ENCODE results near the gene CCDC112. TPM values are rescaled to one million over a fixed set of nuclear protein-coding genes. Genes with fewer than 3 reads are reported as not detected.

The CCDC112 gene
- total and polyA plus RNA-seq, 4 donors, result 16.4 to 33.5 (median 24.9) TPM

DNA sequence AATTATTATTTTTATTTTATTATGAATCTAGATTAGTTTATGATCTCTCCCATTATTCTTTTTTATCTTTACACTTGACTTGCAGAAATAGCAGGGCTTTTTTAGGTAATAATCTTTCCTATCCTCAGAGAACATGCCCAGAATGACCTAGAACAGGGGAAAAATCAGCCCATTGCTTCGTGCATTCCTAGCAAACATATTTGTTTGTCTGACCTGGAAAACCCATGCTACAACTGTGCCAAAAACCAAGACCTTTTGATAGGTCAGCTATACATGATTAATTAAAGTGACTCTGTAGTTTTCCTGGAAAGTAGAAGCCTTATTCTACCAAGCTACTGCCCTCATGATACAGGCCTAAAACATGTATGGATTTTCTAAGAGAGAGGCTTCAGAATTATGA lies 24.1 kb upstream of the CCDC112 start:
- no peak for DNase-seq (ENCODE audit: low read depth in 4 of 6, low spot score in 6 of 6)
- Histone ChIP-seq H3K4me3 (ENCODE audit: low read depth, low read length) (no peak overlapping the region), H3K27me3 (ENCODE audit: control insufficient read depth, insufficient read depth, low read length) (no peaks in the 10 kb centered on the region), H3K36me3 (ENCODE audit: control insufficient read depth, insufficient read depth, low read length) (no peaks in the 10 kb centered on the region), H3K9me3 (ENCODE audit: control insufficient read depth, insufficient read depth, low read length) (no peaks in the 10 kb centered on the region), H3K27ac (ENCODE audit: low read depth, low read length) (no peak overlapping the region), H3K4me1 (ENCODE audit: control insufficient read depth, insufficient read depth, low read length) (no peaks in the 10 kb centered on the region)
- WGBS (ENCODE audit: insufficient coverage), result no CpG with 5 or more reads among the region's 1 CpG

DNA sequence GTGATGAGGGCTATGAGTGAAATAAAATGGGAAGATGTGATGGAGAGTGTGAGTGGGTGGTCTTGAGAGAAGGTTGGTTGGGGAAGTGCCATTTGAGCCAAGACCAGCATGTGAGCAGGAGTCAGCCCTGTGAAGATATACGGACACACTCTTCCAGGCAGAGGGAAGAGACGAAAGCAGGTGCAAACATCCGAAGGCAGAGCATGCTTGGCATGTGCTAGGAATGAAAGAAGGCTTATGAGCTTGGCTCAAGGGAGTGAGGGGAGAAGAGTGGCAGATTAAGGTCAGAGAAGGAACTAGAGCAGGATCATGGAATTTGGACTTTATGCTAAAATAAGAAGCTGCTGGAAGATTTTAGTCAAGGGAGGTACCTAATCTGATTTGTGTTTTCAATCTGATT lies 23.6 kb upstream of the CCDC112 start:
- no peak for DNase-seq (ENCODE audit: low read depth in 4 of 6, low spot score in 6 of 6)
- Histone ChIP-seq H3K4me1 (ENCODE audit: control insufficient read depth, insufficient read depth, low read length) (no peaks in the 10 kb centered on the region), H3K27me3 (ENCODE audit: control insufficient read depth, insufficient read depth, low read length) (no peaks in the 10 kb centered on the region), H3K36me3 (ENCODE audit: control insufficient read depth, insufficient read depth, low read length) (no peaks in the 10 kb centered on the region), H3K4me3 (ENCODE audit: low read depth, low read length) (no peak overlapping the region), H3K9me3 (ENCODE audit: control insufficient read depth, insufficient read depth, low read length) (no peaks in the 10 kb centered on the region), H3K27ac (ENCODE audit: low read depth, low read length) (no peak overlapping the region)
- 79% methylated on average over 3 of the region's 3 CpGs for WGBS (ENCODE audit: insufficient coverage)

DNA sequence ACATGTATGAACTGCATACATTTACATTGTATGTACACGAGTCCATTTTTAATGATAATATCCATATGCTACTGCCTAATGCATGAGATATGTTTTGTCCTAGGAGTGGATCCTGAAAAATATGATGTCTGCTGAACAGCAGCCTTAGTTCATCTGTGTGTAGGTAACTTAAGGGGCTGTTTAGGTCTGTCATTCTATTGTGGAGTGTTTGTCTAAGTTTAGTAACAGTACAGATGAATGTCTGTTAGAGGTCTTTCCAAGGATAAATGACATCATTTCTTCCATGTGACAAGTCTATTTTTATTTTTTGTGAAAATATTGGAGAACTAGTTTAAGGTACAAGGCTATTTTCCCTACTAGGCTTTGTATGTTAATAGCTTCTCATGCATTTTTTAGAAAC lies 22.6 kb upstream of the CCDC112 start:
- Histone ChIP-seq H3K9me3 (ENCODE audit: control insufficient read depth, insufficient read depth, low read length) (no peaks in the 10 kb centered on the region), H3K36me3 (ENCODE audit: control insufficient read depth, insufficient read depth, low read length) (no peaks in the 10 kb centered on the region), H3K4me1 (ENCODE audit: control insufficient read depth, insufficient read depth, low read length) (no peaks in the 10 kb centered on the region), H3K27ac (ENCODE audit: low read depth, low read length) (no peak overlapping the region), H3K4me3 (ENCODE audit: low read depth, low read length) (no peak overlapping the region), H3K27me3 (ENCODE audit: control insufficient read depth, insufficient read depth, low read length) (no peaks in the 10 kb centered on the region)
- no peak for DNase-seq (ENCODE audit: low read depth in 4 of 6, low spot score in 6 of 6)
- WGBS (ENCODE audit: insufficient coverage), result no CpG with 5 or more reads among the region's 1 CpG

DNA sequence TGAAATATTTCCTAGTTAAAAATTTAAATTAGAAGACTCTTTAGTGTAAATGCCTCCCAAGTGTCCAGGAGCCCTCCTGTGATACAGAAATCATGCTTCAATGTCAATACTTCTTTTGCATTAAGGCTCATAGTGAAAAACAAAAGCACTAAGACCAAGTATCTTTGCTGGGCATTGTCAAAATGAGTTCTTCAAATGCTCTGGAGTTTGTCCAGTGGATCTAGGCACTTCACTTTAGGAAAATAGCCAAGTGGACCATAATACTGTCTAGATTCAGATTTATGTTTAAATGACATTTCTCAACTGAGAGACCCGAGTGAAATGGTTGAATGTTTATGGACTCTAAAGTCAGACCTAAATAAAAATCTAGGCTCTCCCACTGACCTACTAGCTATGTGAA lies 21.3 kb upstream of the CCDC112 start:
- Histone ChIP-seq H3K36me3 (ENCODE audit: control insufficient read depth, insufficient read depth, low read length) (no peaks in the 10 kb centered on the region), H3K4me1 (ENCODE audit: control insufficient read depth, insufficient read depth, low read length) (no peaks in the 10 kb centered on the region), H3K27me3 (ENCODE audit: control insufficient read depth, insufficient read depth, low read length) (no peaks in the 10 kb centered on the region), H3K27ac (ENCODE audit: low read depth, low read length) (no peak overlapping the region), H3K4me3 (ENCODE audit: low read depth, low read length) (no peak overlapping the region), H3K9me3 (ENCODE audit: control insufficient read depth, insufficient read depth, low read length) (no peaks in the 10 kb centered on the region)
- peak in 1 of 6 donors; percentile 11 for DNase-seq (ENCODE audit: low read depth in 4 of 6, low spot score in 6 of 6)
- WGBS (ENCODE audit: insufficient coverage), result no CpG with 5 or more reads among the region's 1 CpG

DNA sequence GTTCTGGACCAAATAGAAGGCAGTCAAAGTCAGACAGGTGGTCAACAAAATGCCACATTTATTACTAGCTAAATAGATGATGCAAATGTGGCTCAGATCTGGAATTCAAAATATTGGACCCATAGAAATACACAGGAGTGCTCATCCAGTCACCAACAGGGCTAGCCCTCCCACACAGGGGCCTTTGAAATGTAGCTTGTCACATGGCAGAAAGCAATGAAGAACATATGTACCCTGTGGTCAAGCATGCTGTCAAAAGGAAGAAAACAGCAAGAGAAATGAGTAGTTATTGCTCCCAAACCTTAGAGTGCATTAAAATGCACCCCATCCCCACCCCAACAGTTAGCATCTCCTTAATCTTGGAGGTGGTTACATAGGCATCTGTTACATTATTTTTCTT lies 20.9 kb upstream of the CCDC112 start:
- Histone ChIP-seq H3K27ac (ENCODE audit: low read depth, low read length) (no peak overlapping the region), H3K36me3 (ENCODE audit: control insufficient read depth, insufficient read depth, low read length) (no peaks in the 10 kb centered on the region), H3K27me3 (ENCODE audit: control insufficient read depth, insufficient read depth, low read length) (no peaks in the 10 kb centered on the region), H3K9me3 (ENCODE audit: control insufficient read depth, insufficient read depth, low read length) (no peaks in the 10 kb centered on the region), H3K4me3 (ENCODE audit: low read depth, low read length) (no peak overlapping the region), H3K4me1 (ENCODE audit: control insufficient read depth, insufficient read depth, low read length) (no peaks in the 10 kb centered on the region)
- no peak for DNase-seq (ENCODE audit: low read depth in 4 of 6, low spot score in 6 of 6)

DNA sequence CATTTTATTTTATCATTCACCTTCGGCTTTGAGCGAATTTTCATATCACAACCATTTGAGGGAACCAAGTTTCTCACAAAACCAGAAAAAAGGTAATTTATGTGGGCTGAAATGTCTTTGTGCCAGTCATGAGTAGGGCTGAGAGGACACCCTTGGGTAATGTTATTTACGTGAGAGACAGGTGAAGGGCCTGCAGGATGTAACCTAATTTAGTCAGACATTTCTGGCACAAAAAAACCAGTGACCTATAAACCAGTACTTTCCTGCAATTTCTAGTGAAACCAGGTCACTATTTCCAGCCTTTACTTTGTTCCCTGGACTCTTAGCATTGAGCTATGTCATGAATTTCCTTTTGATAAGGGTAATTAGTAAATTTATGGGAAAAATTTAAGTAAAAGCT lies 17.2 kb upstream of the CCDC112 start:
- Histone ChIP-seq H3K4me1 (ENCODE audit: control insufficient read depth, insufficient read depth, low read length) (no peaks in the 10 kb centered on the region), H3K36me3 (ENCODE audit: control insufficient read depth, insufficient read depth, low read length) (no peaks in the 10 kb centered on the region), H3K9me3 (ENCODE audit: control insufficient read depth, insufficient read depth, low read length) (no peaks in the 10 kb centered on the region), H3K27ac (ENCODE audit: low read depth, low read length) (no peak overlapping the region), H3K4me3 (ENCODE audit: low read depth, low read length) (no peak overlapping the region), H3K27me3 (ENCODE audit: control insufficient read depth, insufficient read depth, low read length) (no peaks in the 10 kb centered on the region)
- 80% methylated on average over 1 of the region's 3 CpGs for WGBS (ENCODE audit: insufficient coverage)
- no peak for DNase-seq (ENCODE audit: low read depth in 4 of 6, low spot score in 6 of 6)

DNA sequence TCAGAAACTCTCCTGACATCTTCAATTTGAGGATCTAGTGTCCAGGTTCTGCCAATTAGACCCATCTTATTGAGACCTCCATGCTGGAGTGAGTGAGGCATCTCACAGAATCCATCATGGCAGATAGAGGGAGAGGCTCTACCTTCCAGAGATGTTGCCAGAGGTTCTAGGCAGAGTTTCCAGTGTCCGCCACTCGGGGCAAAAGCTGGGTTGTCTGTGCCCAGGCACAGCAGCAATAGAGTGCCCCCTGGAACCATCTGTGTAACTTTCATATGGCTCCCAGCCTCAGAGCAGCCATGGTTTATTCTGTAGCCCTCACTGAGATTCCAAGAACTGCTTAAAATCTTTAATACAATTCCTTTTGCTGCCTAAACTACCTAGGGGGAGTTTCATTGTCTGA lies 16.6 kb upstream of the CCDC112 start:
- DNase-seq (ENCODE audit: low read depth in 4 of 6, low spot score in 6 of 6), result no peak
- Histone ChIP-seq H3K27ac (ENCODE audit: low read depth, low read length) (no peak overlapping the region), H3K27me3 (ENCODE audit: control insufficient read depth, insufficient read depth, low read length) (no peaks in the 10 kb centered on the region), H3K4me3 (ENCODE audit: low read depth, low read length) (no peak overlapping the region), H3K9me3 (ENCODE audit: control insufficient read depth, insufficient read depth, low read length) (no peaks in the 10 kb centered on the region), H3K4me1 (ENCODE audit: control insufficient read depth, insufficient read depth, low read length) (no peaks in the 10 kb centered on the region), H3K36me3 (ENCODE audit: control insufficient read depth, insufficient read depth, low read length) (no peaks in the 10 kb centered on the region)
- 93% methylated on average over 2 of the region's 2 CpGs for WGBS (ENCODE audit: insufficient coverage)

DNA sequence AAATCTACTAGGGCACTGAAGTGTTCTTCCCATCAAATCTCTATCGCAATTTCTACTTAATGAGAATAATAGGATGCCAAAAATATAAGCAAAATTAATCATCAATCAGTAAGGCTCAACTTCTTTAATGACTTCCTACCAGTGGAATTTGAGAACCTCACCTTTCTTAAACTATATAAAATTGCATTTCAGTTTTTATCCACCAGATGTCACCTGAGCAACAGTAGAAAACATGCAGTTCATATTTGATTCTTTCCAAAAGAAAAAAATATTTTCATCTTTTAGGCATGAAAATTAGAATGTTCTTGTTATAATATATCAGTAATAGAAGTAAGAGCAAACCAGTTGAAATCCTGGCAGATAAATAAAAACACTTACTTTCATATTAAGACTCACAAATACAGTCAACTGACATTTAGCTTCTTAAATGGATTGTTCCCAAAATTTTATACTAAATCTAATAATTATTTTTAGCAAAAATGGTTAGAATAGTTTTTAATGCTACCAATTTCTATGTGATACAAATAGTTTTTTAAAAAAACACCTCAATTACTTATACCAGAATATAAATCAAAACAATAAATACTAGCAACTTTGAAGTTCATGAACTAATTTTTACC lies 13.4 kb upstream of the CCDC112 start:
- Histone ChIP-seq H3K27me3 (ENCODE audit: control insufficient read depth, insufficient read depth, low read length) (no peaks in the 10 kb centered on the region), H3K4me3 (ENCODE audit: low read depth, low read length) (no peak overlapping the region), H3K36me3 (ENCODE audit: control insufficient read depth, insufficient read depth, low read length) (no peaks in the 10 kb centered on the region), H3K27ac (ENCODE audit: low read depth, low read length) (no peak overlapping the region), H3K4me1 (ENCODE audit: control insufficient read depth, insufficient read depth, low read length) (no peaks in the 10 kb centered on the region), H3K9me3 (ENCODE audit: control insufficient read depth, insufficient read depth, low read length) (no peaks in the 10 kb centered on the region)
- DNase-seq (ENCODE audit: low read depth in 4 of 6, low spot score in 6 of 6), result peak in 5 of 6 donors; percentile 33 to 89 (median 44)
- no CpG with 5 or more reads among the region's 1 CpG for WGBS (ENCODE audit: insufficient coverage)

DNA sequence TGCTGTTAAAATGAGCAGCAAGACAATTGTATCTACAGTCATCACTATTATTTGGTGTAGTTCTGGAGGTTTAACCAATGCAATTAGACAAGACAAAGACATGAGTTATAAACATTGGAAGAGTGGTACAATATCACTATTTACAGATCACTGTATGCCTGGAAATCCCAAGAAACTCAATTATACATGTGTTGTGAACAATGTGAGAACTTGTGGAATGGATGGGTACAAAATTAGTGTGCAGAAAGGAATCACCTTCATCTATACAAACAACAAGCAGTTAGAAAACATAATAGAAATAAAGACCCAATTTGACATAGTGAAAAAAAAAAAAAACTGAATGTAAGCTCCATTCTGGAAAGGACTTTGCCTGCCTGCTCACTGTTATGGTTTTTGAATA lies 12.4 kb upstream of the CCDC112 start:
- no peak overlapping the region for H3K27ac ChIP-seq (ENCODE audit: low read depth, low read length)
- no peak for DNase-seq (ENCODE audit: low read depth in 4 of 6, low spot score in 6 of 6)
- H3K36me3 ChIP-seq (ENCODE audit: control insufficient read depth, insufficient read depth, low read length), result no peaks in the 10 kb centered on the region

DNA sequence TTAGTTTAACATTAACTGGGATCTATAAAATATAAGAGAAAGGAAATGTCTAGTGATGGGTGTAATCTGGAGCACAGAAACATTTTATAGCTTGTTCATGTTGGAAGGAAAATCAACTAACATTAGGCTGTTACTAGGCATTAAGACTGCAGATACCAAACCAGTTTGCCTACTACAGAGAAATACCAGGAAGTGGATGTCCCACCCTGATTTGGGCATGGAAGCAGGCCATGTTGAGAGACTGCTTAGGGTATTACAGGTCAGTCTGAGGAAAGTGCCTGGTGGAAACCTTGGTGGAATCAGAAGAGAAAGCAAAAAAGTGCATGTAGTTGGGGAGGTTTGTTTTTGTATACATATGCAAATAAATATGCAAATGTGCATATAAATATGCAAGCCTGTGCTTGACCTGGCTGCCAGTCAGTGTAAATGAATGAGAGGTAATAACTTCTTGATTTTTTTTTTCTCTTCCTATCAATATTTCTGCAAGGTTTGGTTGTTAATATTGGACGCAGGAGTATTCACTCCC lies 9.6 kb upstream of the CCDC112 start:
- Histone ChIP-seq H3K9me3 (ENCODE audit: control insufficient read depth, insufficient read depth, low read length) (no peaks in the 10 kb centered on the region), H3K36me3 (ENCODE audit: control insufficient read depth, insufficient read depth, low read length) (no peaks in the 10 kb centered on the region), H3K27me3 (ENCODE audit: control insufficient read depth, insufficient read depth, low read length) (no peaks in the 10 kb centered on the region), H3K27ac (ENCODE audit: low read depth, low read length) (no peak overlapping the region), H3K4me1 (ENCODE audit: control insufficient read depth, insufficient read depth, low read length) (no peaks in the 10 kb centered on the region), H3K4me3 (ENCODE audit: low read depth, low read length) (no peak overlapping the region)
- no peak for DNase-seq (ENCODE audit: low read depth in 4 of 6, low spot score in 6 of 6)
- WGBS (ENCODE audit: insufficient coverage), result no CpG with 5 or more reads among the region's 1 CpG

More for the DNA sequence above, 12.4 kb upstream of the CCDC112 start:
- H3K4me3 ChIP-seq (ENCODE audit: low read depth, low read length), result no peak overlapping the region
- no peaks in the 10 kb centered on the region for H3K27me3 ChIP-seq (ENCODE audit: control insufficient read depth, insufficient read depth, low read length)
- no peaks in the 10 kb centered on the region for H3K4me1 ChIP-seq (ENCODE audit: control insufficient read depth, insufficient read depth, low read length)
- no peaks in the 10 kb centered on the region for H3K9me3 ChIP-seq (ENCODE audit: control insufficient read depth, insufficient read depth, low read length)
